HL-60/S4 treated with phorbol 12-myristate 13-acetate at 8.2 ng/mL for 4 days and 3 days (cell line): ENCODE measurements around the gene MYLK2.

ENCODE experiments used
- in situ Hi-C: fragments of 300-500 bp; cut with MboI; formaldehyde crosslinking; loops from 2 replicates; pipeline ENCODE4 v1.15.0; 2022; ENCODE audit warnings: low sequenced_read_pairs

MYLK2 gene

DNA sequence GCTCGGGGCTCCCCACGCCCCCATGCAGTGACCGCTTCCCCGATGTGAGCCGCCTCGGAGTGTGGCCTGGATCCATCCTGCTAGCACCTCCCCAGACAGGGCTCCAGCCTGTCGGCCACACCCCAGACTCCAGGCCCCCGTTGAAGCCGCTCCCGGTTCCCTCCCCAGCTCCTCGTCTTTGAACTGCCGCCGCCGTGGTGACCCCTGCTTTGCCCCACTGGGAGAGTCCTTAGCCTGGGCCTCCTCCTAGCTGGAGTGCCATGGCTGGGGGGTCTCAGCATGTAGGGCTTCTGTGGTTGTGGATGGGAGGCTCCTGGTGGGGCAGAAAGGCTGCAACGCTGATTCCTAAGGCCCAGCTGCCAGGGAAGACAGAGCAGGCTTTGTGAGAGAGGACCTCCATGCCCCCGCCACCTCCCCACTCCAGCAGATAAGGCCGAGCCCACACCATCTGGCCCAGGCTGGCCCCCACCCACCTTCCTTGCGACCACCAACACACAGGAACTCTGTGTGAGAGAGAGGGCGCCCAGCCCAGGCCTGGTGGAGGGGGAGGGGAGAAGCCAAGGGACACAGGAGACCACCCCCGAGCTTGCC is 14.9 kb downstream of the MYLK2 start:
- in situ Hi-C loops: no loop called here

DNA sequence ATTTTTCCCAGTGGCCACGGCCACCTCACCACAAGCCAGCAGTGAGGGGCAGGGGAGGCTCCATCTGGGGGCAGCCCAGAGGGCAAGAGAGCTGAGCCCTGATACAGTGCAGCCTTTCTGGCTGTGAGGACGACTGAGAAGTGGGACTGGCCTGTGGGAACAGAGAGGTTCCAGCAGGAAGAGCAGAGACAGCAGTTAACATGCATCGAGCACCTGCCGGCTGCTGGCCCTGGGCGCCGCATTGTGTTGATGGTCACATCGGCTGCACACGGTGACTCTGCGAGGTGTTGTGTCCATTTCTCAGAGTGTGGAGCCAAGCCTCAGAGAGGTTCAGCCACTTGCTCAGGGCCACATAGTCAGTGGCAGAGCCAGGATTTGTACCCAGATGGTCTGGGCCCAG is 16.4 kb downstream of the MYLK2 start:
- in situ Hi-C loops: no loop called here

DNA sequence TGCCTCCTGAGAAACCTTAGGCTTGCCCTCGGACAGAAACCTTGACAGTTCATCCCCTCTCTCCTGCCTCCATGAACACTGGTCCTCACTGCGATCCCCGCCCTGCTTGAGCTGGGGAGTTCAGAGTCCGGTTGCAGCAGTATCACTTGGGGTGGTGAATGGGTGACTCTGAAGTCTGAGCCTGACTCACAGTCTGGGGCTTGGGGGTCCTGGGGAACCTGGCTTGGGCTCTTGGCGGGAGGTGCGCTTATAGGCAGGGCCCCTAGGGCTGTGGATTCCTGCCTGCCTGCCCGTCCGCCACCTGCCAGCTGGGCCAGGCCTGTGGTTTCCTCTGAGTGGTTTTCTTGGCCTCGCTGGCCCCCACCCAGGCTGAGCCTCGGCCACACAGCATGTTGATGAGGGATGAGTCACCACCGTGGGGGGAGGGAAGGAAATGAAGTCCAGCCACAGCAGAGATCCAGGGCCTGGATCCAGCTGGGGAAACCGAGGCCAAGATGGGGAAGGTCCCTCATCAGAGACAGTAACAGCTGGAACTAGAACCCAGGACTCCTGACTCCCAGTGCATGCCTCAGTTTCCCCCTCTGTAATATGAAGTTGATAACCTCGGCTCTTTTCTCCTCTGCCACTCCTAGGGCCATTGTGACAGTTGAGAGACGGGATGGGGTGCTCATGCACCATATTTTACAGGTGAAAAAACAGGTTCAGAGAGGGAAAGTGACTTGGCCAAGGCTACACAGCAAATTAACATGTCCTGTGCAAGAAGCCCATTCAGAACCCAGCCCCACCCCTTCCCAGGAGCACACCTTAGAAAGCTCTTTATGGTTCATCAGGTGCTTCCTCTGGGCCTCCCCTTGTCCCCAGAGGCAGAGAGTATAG is 17.1 kb downstream of the MYLK2 start:
- in situ Hi-C loops: no loop called here

DNA sequence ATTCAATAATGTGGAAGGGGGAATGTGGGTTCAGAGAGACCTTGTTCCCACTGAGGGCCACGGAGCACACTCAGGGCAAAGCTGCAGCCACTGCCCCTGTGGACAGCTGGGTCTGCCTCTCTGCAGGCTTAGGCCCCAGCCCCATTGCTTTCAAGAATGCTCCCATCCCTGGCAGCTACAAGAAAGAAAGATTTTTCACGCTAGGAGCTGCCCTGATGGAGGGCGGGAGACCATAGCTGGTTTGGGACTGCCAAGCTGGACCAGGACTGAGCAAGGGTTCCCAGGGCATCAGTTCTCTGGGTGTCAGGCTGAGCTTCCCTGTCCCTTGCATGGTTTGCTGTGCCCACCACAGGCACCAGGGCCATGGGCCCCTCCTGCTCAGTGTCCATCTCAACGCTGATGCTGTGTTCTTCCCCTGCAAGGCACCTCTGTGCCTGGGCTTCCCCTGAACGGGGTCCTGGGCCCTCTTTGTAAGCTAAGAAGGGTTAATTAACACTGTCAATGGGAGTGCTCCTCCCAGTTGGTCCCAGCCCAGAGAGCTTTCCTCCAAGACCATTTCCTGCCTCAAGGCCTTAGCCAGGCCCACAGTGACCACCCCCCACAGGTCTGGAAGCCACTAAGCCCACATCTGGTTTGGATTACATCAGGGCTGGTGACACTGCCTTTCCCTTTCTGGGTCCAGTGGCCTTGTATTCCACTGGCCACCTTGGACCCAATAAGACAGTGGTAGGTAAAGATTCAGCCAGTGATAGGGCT is 17.9 kb downstream of the MYLK2 start:
- in situ Hi-C loops: no loop called here

DNA sequence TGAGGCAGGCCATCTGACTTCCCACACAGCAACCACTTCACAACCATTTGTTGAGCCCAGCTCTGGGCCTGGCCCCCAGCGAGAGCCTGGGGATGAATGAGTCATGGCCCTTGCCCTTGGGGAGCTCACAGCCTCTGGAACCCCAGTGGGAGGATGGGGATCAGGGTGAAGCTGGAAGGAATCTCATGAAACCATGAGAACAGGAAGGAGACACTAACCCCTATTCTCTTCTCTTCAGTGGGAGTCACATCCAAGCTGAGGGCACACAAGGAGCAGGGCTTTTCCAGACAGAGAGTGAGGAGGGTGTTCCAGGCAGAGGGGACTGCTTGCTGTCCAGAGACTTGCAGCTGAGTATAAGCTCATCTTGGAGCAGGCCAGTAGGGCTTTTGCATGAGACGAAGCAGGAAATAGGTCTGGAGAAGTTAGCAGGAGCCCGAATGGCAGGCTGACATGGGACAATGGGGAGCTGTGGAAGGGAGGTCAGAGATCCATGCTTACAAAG is 18.8 kb downstream of the MYLK2 start:
- in situ Hi-C loops: no loop called here

DNA sequence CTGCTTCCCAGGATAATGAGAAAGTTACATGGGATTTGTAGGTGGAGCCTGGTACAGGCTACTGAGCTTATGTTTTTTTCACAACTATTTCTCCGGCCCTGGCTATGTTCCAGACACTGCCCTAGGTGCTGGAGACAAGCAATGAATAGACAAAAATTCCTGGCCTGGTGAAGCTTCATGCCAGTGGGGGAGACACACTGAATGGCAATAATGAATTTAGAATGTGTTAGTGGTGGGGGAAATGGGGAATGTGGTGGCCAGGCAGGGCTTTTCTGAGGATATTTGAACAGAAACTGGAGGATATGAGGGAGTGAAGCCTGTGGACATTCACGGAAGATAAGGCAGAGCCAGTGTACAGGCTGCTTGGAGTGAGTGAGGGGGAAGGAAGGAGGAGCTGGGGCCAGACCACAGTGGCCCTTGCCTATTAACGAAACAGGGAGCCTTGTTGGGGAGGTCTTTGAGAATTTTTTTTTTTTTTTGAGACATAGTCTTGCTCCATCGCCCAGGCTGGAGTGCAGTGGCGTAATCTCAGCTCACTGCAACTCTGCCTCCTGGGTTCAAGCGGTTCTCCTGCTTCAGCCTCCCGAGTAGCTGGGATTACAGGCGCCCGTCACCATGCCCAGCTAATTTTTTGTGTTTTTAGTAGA is 19.6 kb downstream of the MYLK2 start:
- in situ Hi-C loops: no loop called here

DNA sequence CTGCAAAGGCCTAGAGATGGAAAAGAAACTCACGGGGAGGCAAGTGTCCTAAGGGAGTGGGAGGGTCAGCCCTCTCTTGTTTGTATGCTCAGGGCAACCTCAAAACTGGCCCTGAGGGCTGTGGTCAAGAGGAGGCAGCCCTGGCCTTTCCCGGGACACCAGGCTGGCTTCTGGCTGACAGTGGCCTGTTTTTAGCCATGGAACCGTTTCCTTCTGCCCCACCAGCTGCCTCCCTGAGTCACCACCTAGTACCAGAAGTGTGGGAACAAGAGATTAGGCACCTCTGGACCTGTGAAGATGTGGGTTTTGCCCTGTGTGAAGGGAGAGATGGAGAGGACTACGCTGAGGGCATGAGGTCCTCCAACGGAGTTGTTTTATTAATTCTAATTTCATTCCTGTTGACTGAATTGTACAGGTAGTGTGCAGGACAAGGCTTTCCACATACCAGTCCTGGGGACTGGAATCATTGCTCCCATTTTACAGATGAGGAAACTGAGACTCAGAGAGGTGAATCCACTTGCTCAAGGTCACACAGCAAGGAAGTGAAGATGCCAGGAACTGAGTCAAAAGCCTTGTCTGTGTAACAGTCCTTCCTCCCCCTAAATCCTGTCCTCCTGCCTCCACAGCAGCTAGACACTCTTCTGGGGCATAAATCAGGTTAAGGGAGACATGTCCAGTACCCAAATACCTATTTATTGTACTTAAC is 20.8 kb downstream of the MYLK2 start:
- in situ Hi-C loops: no loop called here

DNA sequence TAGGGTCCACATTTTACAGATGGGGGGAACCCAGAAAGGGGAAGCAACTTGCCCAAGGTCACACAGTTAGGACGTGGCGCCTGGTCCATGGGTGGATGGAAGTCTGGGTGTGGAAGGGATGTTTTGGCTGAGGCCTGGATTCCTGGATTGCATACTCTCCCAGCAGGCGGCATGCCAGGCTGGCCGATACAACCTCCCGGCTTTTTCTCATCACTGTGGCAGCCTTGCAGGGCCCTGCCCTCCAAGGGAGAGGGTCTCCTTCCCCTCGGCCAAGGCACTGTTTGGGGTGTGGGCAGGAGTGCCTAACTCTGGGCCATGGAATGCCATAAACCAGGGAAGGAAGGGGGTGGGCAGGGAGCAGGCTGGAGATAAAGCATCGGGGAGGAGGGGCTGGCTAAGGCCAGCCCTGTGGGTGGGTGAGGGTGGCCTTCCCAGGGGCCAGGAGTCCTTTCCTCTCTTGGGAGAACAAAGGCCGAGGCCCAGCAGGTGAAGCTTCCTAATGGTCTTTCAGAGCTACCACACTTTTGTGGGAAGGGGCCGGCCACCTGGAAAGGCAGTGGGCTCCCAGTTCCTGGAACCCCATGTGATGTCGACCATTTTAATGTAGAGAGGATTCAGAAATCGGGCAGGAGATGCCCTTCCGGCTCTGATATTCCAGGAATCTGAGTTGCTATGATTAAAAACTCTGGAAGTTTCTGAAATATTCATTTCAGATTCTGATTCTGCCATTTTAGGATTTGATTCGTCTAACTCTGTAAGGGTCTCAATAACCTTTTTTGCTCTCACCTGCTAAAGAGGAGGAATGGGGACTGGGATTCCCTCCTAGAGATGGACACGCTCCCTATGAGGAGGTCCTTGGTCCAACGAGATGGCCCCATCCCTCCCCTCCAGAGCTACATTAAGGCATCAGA is 22.0 kb downstream of the MYLK2 start:
- in situ Hi-C loops: no loop called here

DNA sequence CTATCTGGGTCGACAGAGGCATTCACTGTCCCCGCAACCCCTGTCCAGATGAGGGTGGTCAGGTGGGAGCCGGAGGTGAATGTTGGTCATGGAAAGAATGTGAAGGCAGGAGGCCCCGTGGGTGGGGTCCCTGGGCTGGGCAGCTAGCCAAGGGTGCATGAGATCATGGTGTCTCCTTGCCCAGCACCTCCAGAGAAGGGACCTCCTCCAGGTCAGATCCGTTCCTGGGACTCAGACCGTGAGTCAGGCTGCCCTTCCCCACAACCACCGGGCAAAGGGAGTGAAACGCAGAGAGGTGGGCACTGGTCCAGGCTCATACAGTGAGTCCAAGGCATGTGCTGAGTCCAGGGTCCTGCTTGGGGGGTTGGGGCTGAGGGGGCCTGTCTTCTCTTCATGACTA is 22.8 kb downstream of the MYLK2 start:
- in situ Hi-C loops: no loop called here

DNA sequence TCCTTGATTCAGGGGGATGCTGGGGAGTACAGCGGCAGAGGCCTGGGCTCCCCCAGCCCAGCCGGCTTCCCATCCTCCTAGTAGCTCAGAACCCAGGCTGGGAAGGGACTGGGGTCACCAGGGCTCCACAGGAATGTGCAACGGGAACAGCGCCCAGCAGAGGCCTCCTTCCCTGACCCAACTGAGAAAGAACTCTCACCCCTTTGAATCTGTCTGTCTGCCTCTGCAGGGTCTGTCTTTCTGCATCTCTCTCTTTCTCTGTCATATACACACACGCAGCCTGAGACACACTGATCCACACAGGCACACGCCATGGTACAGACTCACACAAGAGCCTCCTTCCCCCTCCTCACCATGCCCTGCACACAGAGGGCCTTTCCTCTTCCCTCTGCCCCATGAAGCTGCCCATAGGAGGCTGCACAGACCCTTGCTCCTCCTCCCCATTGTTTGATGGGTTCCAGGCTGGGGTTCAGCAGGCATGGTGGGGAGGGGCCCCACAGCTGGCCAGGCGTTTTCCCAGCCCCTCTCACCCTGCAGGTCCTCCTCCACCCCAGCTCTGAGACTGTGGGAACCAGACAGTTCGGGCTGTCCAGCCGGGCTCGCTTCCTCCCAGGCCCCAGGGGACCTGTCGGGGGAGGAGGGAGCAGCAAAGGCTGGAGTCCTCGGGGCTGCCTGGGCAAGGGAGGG is 23.5 kb downstream of the MYLK2 start:
- in situ Hi-C loops: no loop called here

DNA sequence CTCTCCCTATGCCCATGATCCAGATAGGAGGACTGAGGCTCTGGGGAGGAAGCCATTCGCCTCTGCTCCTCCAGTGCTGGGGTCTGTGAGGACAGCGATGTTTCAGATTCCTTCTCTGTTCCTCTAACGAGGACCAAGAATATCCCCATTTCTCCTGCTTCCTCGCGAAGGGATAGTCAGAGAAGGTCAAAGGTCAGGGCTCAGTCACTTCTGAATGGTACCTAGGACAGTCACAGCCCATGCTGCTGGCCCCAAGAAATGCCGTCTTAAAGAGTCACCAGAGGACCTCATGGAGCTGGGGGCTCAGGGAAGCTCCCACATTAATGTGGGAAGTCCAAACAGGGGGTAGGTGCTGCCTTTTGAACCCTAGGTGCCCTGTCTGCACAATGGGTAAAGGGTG is 24.1 kb downstream of the MYLK2 start:
- in situ Hi-C loops: no loop called here

DNA sequence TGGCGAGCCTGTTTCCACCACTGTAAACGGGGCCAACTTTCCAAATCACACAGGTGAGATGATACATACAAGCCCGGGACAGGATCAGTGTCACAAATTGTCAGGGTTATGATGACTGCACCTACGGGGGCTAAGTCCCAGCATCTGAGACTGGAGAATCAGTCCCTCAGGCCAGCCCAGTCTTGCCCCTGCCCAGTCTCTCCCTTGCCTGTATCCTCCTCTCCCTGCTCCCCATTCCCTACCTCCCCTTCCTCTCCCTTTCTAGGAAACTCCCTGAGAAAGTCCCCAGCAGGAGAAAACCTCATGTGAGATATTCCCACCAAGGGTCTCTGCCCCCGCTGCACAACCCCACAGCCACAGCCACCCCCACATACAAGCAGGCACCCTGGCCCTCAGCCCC is 24.7 kb downstream of the MYLK2 start:
- in situ Hi-C loops: no loop called here

DNA sequence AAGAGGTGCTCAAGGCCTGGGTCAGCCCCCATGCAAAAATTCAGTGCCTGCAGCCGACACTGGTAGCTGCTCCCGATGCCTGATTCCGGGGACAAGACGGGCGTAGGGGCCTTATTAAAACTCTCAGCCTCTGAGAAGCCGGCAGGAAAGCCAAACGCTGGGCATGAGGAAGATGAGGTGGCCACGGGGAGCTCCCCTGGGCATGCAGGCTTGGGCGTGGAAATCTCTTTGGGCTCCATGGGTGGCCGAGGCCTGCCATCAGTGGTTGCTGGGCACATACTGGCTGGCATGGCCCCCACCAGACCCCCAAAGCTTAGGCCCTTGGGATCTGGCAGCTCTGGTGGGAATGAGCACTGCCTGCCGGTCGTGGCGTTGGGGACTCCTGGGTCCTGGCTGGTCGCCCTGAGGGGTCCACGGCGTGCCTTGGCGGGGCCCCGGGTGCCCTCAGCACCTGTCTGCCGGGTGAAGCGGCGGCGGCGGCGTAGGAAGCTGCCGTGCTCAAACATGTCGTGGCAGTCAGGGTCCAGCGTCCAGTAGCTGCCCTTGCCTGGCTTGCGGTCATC is 25.7 kb downstream of the MYLK2 start:
- in situ Hi-C loops: no loop called here

DNA sequence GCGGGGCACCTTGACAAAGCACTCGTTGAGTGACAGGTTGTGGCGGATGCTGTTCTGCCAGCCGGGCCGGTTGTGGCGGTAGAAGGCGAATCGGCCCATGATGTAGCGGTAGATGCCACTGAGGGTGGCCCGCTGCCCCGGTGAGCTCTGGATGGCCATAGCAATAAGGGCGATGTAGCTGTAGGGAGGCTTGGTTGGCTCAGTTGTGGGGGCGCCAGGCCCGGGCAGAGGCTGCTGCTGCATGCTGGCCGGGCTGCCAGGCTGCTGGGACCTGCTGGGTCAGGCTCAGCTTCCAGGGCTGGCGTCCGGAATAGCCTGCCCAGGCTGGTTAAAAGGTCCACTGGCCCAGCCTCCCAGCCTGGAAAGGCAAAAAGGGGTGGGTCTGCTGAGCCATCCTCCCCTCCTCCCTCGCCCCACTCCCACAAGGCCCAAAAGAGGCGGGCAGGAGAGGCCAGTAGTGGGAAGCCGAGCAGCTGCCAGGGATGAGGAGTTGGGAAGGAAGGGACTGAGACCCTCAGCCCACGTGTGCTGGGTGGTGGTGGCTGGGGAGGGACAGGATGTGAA is 26.2 kb downstream of the MYLK2 start, which contains the start of gene FOXS1:
Gene FOXS1 (minus strand): TSS at position 305 of the 564 bp plus-strand sequence. CDS start 62 bp downstream, at position 243.
- in situ Hi-C loops: no loop called here

DNA sequence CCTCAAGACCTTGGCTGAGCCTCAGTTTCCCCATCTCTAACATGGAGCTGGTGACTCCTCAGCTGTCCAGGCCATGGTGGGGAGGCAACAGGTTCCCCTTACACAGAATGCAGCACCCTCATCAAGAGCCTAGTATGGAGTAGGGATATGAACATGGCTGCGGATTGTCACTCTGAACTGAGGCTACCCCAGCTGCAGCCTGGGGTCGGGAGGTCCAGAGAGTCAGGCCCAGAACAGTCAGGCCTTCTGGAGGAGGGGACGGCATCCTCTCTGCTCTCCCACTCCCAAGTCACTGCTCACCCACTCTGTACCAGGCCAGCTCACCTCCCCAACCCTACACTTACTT is 27.6 kb downstream of the MYLK2 start:
- in situ Hi-C loops: no loop called here

DNA sequence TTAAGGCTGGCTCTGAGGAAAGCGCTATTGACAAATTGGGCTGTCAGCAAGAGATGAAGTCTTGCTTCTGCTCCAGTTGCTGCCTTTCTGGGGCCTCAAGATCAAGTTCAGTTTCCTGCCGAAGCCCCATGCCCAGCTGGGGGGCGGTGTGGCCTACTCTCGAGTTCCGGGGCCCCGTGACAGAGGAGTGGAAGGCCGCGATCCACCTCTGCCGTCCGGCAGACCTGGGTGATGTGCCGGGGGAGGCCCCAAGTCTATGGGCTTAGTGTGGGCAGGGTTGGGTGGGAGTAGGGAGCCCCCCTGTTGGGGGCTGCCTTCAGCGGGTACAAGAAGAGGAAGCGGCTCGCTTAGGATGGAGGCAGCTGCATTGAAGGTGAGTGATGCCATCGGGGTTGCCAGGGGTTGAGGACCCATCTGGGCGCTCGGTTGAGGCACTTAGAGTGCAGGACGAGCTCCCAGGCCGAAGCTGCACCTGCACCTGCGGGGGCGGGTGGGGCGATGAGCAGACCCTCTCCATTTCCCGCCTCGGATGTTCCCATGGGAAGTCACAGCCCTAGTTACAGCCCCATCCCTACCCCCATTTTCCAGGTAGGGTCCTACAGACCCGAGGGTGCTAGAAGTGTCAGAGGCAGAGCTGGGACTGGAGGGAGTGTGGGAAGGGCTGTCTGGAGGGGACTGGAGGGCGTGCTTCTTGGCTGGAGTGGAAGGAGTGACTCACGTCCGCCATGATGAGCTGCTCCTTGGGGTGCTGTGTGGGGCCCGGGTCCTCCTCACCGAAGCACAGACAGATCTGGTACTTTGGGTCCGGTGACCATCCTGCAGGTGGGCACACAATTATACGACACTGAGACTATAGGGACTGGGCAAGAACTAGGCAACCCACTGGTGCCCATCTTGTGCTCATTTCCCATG is 29.2 kb downstream of the MYLK2 start:
- in situ Hi-C loops: no loop called here

DNA sequence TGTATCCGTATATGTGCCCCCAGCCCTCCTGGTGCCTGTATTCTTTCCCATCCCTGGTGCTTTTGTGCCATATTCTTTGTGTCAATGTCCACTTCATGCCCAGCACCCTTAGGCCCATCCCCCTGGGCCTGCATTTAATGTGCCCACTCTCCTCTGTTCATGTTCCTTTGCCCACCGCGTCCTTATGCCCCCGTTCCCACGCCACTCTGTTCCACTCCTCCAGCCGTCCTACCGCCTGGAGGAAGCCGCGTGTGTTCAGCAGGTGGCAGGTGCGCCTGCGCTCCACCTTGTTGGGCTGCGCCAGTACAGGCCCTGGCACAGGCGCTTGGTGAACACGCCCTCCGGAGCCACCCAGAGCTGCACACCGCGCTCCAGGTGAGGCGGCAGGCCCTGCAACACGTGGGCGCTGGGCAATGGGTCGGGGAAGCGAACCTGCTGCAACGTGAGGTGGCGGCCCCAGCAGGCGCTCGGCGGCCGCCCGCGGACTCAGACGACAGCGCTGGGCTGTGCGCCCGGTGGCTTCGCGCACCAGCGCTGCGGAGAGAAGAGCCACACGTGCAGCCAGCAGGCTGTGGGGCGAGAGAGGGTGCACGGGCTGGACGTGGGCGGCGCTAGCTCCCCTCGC is 30.3 kb downstream of the MYLK2 start:
- in situ Hi-C loops: no loop called here
